SH-SY5Y (cell line): ENCODE measurements around the gene SNAPC2.

Experiments
- GATA2 ChIP-seq: IDR thresholded peaks from 2 replicates; pipeline ENCODE4 v1.6.1; 2011; ENCODE audit warnings: mild to moderate bottlenecking, low read depth, low read length
- GATA3 ChIP-seq: IDR thresholded peaks from 2 replicates; pipeline ENCODE4 v1.6.1; 2011; ENCODE audit warnings: low read depth, mild to moderate bottlenecking, low read length, moderate library complexity

- no peak for TF ChIP-seq GATA3
- no peak for TF ChIP-seq GATA2
These were observed 1.3 kb downstream of the SNAPC2 start for GRCh38 chr19:7921302-7921966.
